ENCODE measurements around the gene ARMC12.

The ARMC12 gene

GRCh38 chr6:35747877-35748276, 11.0 kb downstream of the ARMC12 start:
- no peak for DNase-seq
- H3K4me1 ChIP-seq = no peaks in the 10 kb centered on the region
- no peak overlapping the region for H3K4me3 ChIP-seq (ENCODE audit: low read depth, low read length)
- TF ChIP-seq CTCF (IDR thresholded peaks at IDR 0.05; ENCODE audit: low read depth, low read length) = no peak
- no peaks in the 10 kb centered on the region for H3K9me3 ChIP-seq
- no peaks in the 10 kb centered on the region for H3K36me3 ChIP-seq
- H3K27me3 ChIP-seq = no peaks in the 10 kb centered on the region

GRCh38 chr6:35750557-35750956, 13.7 kb downstream of the ARMC12 start:
- no peaks in the 10 kb centered on the region for H3K36me3 ChIP-seq
- DNase-seq = no peak
- H3K4me1 ChIP-seq = no peaks in the 10 kb centered on the region
- no peak overlapping the region for H3K4me3 ChIP-seq (ENCODE audit: low read depth, low read length)
- no peaks in the 10 kb centered on the region for H3K9me3 ChIP-seq
- TF ChIP-seq CTCF (IDR thresholded peaks at IDR 0.05; ENCODE audit: low read depth, low read length) = no peak
- H3K27me3 ChIP-seq = no peaks in the 10 kb centered on the region

GRCh38 chr6:35751594-35751993, 14.8 kb downstream of the ARMC12 start:
- H3K36me3 ChIP-seq = no peaks in the 10 kb centered on the region
- H3K27me3 ChIP-seq = no peaks in the 10 kb centered on the region
- H3K4me3 ChIP-seq (ENCODE audit: low read depth, low read length) = no peak overlapping the region
- TF ChIP-seq CTCF (IDR thresholded peaks at IDR 0.05; ENCODE audit: low read depth, low read length) = no peak
- no peaks in the 10 kb centered on the region for H3K4me1 ChIP-seq
- DNase-seq = no peak
- no peaks in the 10 kb centered on the region for H3K9me3 ChIP-seq

- Histone ChIP-seq H3K4me3 (ENCODE audit: low read depth, low read length) (no peak overlapping the region), H3K36me3 (no peaks in the 10 kb centered on the region), H3K9me3 (no peaks in the 10 kb centered on the region), H3K4me1 (no peaks in the 10 kb centered on the region), H3K27me3 (no peaks in the 10 kb centered on the region)
- no peak for TF ChIP-seq CTCF (IDR thresholded peaks at IDR 0.05; ENCODE audit: low read depth, low read length)
- no peak for DNase-seq
Observed at GRCh38 chr6:35752330-35752729, 15.5 kb downstream of the ARMC12 start.

- Histone ChIP-seq H3K9me3 (no peaks in the 10 kb centered on the region), H3K36me3 (no peaks in the 10 kb centered on the region), H3K27me3 (no peaks in the 10 kb centered on the region), H3K4me1 (no peaks in the 10 kb centered on the region), H3K4me3 (ENCODE audit: low read depth, low read length) (no peak overlapping the region)
- TF ChIP-seq CTCF (IDR thresholded peaks at IDR 0.05; ENCODE audit: low read depth, low read length) = no peak
- no peak for DNase-seq
Observed at GRCh38 chr6:35754452-35755277, 17.8 kb downstream of the ARMC12 start.

- no peaks in the 10 kb centered on the region for H3K9me3 ChIP-seq
- no peaks in the 10 kb centered on the region for H3K4me1 ChIP-seq
- no peak for DNase-seq
- TF ChIP-seq CTCF (IDR thresholded peaks at IDR 0.05; ENCODE audit: low read depth, low read length) = no peak
- no peaks in the 10 kb centered on the region for H3K36me3 ChIP-seq
- no peaks in the 10 kb centered on the region for H3K27me3 ChIP-seq
- H3K4me3 ChIP-seq (ENCODE audit: low read depth, low read length) = no peak overlapping the region
Observed at GRCh38 chr6:35755278-35755924, 18.6 kb downstream of the ARMC12 start.

Measured in BE2C (cell line).